Superior temporal gyrus (tissue), 1 donor: ENCODE results near the gene THSD7A.

Experiments
- DNase-seq: peaks from one replicate; pipeline ENCODE4 v3.0.0-alpha.2; 2016; ENCODE audit errors: extremely low spot score

Gene THSD7A

GRCh38 chr7:11513460-11513859 is 318.5 kb downstream of the THSD7A start:
- DNase-seq: no peak

- DNase-seq: no peak
Observed at GRCh38 chr7:11507929-11508328, 324.1 kb downstream of the THSD7A start.

DNA sequence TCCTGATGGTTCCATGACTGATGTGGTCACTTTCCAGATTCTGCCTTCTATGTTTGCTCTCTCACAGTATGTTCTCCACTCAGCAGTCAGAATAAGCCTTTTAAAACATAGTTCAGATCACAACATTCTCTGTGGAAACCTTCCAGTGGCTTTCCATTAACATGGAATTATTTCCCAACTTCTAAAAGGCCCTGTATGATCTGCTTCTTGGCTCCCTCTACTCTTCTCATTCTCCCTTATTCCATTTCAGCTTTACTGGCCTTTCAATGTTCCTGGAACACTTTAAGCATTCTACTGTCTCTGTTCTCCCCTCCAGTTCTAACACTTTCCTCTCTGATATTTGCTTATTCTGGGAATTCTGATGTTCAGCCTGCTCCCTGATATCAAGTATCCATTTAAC is 325.6 kb downstream of the THSD7A start:
- DNase-seq: no peak

GRCh38 chr7:11505471-11505985 is 326.5 kb downstream of the THSD7A start:
- no peak for DNase-seq

DNA sequence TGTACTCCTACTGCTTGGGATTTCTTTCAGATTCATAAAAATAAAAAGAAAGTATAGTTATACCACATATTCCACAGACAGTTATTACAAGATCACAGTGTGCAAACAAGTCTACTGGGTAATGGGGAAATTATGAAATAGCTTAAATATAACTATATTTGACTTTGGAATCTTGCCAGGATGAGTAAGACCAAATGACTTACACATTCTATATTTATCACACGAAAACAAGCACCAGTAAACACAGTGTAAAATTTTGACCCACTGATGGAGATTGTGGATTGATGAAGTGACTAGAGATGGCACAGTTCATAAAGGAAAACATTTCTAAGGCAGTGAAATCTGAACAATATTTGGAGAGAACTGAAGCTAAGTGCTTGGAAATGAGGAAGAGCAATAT is 339.7 kb downstream of the THSD7A start:
- DNase-seq: no peak

GRCh38 chr7:11491811-11492210 is 340.2 kb downstream of the THSD7A start:
- no peak for DNase-seq

- no peak for DNase-seq
Observed at GRCh38 chr7:11489280-11489679, 342.7 kb downstream of the THSD7A start.

DNA sequence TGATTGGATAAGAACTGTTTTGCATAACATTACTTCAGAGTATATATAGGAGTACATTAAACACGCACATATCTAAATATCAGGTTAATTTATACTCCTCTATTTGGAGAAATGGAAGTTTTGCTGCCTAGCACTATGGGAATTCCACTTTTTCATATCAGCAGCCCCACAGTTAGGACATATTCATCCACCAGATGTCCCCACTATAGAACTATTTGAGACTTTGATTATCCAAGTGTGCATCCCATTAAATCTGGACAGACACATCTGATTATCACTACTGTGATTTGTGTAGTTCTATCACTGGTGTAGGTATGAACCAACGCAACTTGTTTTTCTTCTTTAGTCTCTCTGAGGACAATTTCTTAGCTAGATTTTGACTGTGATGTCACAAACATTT is 345.7 kb downstream of the THSD7A start:
- no peak for DNase-seq

- no peak for DNase-seq
Observed at GRCh38 chr7:11485636-11486035, 346.4 kb downstream of the THSD7A start.

DNA sequence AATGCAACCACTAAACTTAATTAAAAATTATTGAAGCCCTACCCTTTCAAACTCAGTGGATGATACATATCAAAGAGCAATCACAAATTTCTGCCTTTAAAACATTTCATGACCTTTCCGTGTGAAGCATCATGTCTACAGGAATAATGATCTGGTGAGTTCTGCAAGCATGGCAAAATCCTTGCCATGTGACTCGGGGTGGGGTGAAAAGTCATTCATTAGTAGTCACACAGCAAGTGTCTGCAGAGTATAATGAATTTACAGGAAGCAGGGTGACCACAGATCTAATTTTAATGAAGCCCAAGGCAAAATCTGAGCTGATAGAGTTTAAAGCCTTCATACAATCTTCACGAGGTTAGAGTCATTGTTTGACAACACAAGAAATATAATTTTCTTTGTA is 351.9 kb downstream of the THSD7A start:
- no peak for DNase-seq

- no peak for DNase-seq
Observed at GRCh38 chr7:11478882-11479281, 353.1 kb downstream of the THSD7A start.

DNA sequence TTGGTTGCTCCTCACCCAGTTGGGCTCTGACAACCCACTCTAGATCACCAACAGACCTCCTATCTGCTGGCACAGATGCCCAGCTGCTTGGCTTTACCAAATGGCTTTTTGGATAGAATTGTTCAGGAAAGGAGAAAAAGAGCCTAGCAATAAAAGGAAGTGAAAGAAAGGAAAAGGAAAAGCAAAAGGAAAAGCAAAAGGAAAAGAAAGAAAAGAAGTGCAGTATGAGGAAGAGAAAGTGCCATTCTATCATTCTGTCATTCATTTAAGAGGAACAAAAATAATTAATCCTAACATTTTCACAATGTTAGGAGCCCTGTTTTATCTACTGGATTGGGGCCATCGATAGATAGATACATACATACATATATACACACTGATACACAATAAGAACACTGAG is 353.6 kb downstream of the THSD7A start:
- DNase-seq: no peak

DNA sequence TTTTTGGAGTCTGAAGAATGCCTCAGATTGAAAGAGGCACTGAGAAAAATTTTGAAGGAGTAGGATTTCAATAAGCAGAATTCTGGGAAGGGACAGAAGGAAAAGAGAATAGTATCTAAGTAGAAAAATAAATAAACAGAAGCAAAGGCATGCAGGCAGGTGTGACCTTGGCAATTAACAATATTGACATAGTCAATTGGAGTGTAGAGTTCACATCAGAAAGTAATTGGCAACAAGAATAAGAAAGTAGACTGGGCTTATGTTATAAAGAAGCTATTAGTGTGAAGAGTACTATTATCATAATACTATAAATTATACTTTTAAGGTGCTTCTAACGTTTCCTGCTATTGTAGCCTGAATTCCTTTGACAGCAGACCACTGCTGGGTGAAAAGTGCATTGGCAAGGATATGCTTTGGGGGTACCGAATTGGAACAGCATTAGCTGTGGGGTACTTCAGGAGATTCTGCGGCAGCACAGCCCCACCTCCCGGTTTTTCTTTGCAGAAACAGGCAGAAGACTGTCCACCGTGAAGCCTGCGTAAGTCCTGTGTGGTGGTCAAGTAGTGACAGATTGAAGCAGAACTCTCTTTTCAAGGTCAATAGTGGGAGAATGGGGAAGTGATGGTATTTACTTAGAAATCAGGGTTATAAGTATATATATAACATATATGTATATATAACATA is 357.0 kb downstream of the THSD7A start:
- DNase-seq: no peak

DNA sequence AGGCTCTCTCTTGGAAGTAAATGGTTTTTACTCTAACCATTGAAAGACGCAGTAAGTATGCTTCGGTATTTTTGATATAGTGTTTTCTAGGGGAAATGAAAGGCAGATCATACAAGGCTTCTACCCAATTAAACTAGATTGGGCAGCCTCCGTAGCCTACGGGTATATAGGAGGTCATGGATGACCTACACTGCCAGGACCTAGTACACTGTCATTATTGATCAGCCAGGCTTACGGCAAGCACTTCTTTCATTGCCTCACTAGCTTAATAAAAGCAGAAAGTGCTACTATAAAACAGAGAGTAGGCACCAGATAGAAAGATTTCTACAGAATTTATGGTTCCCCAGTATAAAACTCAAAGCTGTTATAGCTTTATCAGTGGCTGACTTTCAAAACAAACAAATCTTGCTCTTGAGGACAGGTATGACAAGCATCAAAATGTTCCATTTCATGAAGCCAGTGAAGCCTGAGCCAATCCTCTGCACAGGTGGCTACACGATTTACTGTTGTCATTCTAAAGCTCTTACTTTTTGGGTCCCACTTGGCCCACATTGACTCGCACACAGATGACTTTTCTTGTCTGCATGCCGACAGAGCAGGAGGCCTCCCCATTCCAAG is 358.1 kb downstream of the THSD7A start:
- no peak for DNase-seq

DNA sequence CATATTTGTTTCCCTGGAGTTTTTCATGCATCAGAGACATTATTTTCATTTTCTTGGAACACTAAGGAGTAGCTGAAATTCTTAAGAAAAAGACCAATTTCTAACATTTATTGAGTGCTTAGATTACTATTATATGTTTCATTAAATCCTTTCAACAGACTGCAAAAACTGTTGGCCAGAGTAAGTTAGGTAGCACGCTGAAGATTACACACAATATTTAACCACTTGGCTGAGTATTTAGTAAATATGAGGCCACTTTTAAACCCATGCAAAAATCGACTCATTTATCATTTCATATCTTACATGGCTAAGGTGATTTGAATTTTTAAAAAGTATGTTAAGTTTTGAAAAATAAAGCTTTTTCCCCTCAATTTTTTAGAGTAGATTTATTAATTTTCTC is 358.8 kb downstream of the THSD7A start:
- DNase-seq: no peak

DNA sequence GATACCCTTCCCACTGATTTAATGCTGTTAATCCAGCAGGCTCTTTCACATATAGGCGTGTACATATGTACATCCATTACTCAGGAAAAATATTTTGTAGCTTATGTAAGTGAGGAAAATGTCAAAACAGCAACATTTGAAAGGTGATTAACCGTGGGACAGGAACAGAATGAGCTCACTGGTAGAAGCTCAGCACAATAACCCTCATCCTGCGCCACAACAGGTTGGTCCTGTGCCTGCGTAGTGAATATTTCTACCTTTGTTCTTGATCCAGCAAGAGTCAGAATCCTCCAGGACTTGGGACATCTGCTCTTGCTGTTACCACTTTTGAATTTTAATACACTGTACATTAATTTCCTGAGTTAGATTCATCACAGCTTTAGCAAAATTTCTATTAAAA is 359.4 kb downstream of the THSD7A start:
- no peak for DNase-seq

- DNase-seq: no peak
Observed at GRCh38 chr7:11471255-11471654, 360.7 kb downstream of the THSD7A start.

GRCh38 chr7:11469028-11469745 is 362.8 kb downstream of the THSD7A start:
- no peak for DNase-seq

DNA sequence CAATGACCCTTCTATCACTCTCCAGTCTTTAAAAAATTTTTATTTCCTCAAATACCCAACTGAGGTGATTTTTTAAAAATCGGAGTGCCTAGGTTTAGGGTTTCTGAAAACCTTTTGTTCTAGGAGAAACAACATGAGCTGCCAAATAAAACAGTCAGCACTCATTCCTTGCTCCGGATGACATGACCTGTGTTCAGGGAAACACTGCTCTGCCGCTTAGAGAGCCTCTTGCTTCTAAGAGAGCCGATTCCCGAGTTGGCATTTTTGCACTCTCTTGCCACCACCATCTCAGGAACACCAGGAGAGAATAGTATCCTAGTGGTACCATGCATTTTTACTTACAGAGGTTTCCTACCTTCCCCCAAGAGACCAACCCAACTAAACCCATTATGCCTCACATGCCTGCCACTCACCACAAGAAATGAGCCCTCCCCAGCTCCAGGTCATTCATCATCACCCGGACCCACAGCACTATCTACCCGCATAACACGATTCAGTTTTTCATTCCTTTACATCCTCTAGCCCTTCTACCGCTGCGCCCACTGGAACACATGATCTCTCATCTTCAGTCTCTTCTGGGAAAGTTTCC is 365.4 kb downstream of the THSD7A start:
- DNase-seq: no peak

GRCh38 chr7:11464624-11465023 is 367.4 kb downstream of the THSD7A start:
- no peak for DNase-seq

DNA sequence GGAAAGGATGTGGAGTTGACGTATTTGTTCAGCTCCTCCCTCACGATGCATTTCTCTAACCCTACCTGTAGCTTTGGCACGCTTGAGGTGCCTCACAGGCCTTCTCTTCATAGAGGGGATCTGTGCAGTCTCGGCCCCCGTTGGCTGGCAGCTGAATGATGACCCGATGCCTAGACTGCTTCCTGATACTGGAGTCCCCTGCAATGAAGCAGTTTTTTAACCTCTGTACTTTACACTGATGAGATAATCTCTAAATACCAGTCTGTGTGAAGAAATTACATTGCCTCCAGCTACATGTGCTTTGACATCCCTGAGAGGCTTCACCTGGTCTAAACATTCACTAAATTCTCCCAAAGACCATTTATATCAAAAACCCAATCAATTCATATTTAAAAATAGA is 370.1 kb downstream of the THSD7A start:
- no peak for DNase-seq

- DNase-seq: no peak
Observed at GRCh38 chr7:11458736-11459483, 373.1 kb downstream of the THSD7A start.
